CD4-positive, alpha-beta T cell treated with Interleukin-10 for 1 hour (primary cell): ENCODE results near the gene GPR141.
"Not testable (repeated sequence)": the region's sequence is repeated elsewhere in the genome, so short reads cannot be mapped to it uniquely, and the experiment has no call there.

Source experiments
- DNase-seq: peaks from one replicate; pipeline ENCODE4 v3.0.0-alpha.2; 2020

Gene GPR141

DNA sequence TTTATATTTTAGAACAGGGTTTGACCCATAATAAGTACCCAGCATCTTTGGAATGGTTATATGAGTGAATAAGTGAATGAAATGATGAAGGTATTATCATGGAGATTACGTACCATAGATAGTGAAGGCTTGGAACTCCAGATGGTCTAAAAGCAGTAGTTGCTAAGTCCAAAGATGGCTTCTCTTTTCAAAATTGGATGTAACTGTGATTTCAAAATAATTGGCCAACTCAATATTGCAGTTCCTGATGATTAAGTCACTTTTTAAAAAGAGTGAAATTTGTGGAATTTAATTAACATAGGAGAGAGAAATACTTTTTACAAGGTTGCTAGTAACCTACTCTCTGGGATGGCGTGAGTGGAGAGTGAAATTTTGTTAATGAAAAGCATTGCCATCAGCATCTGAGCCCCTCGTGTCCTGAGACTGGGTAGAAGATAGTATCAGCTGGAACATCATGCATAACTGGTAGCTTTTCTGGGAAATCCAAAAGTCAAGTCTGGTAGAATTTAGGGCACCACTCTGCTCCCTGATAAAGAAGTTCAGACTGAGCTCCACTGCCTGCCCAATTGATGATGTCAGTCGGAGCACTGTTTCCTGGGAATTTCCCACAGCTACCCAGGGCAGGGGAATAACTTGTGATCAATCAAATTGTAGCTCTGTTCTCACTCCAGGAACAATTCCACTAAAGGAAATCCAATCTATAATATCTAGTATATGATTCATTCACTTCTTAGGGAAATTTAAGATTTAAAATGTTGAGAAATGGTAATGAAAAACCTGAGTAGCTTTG lies 3.2 kb downstream of the GPR141 start:
- DNase-seq: no peak

GRCh38 chr7:37690206-37690605 lies 6.6 kb downstream of the GPR141 start:
- no peak for DNase-seq

GRCh38 chr7:37694208-37695094 lies 10.9 kb downstream of the GPR141 start:
- DNase-seq: no peak

DNA sequence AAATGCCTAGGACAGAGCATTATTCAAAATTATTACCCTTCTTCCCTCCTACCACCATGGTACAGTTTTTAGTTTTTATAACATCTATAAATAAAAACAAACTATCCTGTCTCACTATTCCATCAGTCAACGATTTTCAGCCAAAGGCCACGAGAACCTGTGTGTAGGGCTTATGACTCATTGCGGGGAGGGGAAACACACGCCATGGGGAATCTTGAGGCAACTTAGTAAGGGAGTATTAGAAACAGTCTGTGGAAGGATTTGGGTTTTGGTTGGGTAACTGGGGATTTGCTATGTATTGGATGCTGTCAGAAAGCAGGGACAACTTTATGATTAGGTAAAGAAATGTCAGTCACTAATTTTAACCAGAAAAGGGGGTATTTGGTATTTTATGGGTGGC lies 14.7 kb downstream of the GPR141 start:
- no peak for DNase-seq

GRCh38 chr7:37698782-37699181 lies 15.2 kb downstream of the GPR141 start:
- DNase-seq: no peak

- no peak for DNase-seq
These were observed 18.2 kb downstream of the GPR141 start for GRCh38 chr7:37701769-37702168.

DNA sequence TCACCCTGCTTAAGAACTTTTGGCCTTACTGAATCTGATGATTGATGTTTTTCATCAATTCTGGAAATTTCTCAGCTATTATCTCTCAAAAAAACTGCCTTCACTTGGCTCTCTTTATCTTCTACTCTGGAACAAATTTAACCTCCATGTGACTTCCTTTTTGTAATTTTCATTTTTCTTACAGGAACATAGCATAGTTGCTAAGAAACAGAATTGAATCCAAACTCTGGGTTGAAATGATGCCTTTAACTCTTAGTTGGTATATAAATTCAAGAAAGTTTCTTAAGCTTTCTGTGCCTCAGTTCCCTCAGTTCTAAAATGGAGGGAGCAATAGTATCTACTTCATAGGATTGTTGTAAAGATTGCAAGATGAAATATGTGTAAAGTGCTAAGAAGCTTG lies 19.8 kb downstream of the GPR141 start:
- no peak for DNase-seq

DNA sequence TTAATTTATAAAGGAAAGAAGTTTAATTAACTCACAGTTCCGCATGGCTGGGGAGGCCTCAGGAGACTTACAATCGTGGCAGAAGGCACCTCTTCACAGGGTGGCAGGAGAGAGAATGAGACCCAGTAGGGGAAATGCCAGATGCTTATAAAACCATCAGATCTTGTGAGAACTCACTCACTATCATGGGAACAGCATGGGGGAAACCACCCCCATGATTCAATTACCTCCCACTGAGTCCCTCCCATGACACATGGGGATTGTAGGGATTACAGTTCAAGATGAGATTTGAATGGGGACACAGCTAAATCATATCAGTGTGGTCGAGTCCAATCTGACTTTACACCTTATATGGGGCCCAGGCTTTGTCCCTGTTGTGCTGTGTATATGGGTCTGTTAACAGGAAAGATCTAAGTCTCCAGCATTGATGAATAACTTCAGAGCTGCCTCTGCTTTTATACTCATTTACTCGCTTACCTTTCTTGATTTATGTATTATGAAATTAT lies 20.8 kb downstream of the GPR141 start:
- not testable (repeated sequence) for DNase-seq

DNA sequence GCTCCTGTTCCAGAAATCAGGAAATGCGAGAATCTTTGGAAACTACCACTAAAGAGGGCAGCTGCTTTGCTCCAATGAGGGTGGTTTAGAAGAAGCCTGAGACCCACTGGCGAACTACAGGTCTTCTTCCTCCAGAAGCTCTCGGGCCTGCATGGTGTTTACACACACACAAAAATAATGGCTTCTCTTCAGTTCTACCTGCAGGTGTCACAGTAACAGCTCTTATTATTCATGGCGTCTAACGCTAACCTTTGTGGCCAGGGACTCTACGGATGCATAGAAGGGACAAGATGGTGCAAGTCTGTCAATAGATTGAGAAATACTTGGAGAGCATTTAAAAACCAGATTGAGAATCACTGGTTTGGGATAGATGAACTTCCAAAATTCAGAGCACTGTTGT lies 22.4 kb downstream of the GPR141 start:
- DNase-seq: no peak

DNA sequence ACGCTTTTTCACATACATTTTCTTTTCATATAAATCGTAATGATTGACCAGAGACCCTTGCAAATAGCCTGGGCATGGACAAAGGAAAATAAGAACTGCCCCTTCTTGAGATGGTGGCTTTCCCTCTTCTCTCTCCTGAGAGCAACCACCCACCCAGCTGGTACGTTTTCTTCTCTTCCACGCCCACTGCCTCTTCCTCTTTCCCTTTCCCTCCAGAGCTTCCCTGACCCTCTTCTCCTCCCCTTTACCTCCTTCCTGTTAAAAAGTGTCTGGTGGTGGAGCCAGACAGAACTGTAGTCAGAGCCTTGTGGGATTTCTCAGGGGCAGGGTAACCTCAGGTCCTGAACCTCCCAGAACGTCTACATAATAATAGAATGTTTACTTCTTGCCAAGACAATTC lies 23.2 kb downstream of the GPR141 start:
- DNase-seq: no peak

GRCh38 chr7:37707754-37708485 lies 24.4 kb downstream of the GPR141 start:
- DNase-seq: no peak

DNA sequence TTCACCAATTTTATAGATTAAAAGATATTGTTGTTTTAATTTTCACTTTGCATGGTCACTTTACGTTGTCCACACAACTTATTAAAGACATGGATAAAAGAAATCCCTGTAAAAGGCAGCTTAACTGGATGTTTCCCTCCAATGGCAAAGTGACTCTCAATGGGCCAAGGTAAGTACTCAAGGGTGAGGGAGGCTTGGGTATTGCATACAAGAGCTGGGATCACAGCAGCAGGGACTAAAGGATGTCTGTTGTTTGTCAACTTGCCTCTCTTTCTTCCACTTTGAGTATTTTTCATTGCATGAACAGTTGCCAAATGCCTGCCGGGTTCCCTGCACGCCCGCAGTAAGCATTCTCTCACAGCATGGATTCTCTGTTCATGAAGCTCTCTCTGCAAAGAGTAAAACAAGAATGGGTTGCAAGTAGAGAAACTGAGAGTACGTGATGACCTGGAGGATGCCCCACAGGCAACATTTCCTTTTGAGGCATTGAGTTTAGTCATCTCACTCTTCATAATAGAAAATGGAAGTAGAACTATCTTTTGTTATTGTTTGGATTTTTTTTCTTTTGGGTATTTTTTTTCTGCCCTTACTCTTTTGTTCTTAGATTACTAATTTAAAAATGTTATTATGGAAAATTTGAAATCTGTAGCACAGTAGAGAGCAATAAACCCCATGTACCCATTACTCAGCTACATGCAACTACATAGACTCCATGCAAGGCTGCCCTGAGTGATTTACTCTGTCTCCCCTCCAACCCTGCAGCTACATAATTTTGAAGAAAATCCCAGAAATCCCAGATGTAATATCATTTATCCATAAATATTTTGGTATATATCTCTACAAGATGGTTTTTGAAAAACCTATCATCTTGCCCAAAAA lies 26.3 kb downstream of the GPR141 start:
- DNase-seq: no peak

DNA sequence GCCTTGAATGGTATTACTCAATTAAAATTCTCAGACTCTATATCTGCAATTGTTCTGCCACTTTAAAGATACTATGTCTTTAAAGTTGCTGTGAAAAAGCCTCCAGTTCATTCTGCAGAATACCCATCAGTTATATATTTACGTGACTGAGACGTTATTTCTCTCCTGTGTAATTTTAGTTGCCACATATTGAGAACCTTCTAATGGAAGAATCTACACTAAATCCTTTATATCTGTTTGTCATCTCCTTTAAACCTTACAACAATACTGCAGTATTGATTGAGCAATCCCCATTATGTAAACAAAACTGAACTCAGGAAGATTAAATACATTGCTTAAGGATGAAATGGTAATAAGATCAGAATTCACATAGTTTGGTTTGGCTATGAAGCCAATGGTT lies 30.0 kb downstream of the GPR141 start:
- DNase-seq: no peak

DNA sequence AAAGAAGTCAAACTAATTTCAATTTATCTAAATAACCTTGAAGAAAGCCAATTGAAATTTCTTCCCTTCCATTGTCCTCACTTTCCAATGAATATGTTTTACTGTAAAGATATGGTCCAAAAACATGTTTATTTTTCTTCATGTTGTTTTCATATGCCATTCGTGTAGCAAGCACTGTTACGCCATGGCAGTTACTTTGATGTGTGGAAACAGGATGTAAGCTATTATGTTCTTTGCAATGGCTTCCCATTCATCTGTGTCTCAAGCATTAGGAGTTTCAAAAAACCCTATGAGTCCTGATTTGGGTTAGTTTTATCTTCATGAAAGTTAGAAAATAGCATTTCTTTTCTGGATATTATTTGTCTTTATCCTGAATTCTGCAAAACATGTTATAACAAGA lies 31.0 kb downstream of the GPR141 start:
- no peak for DNase-seq

- DNase-seq: no peak
These were observed 35.0 kb downstream of the GPR141 start for GRCh38 chr7:37718585-37718984.

- DNase-seq: no peak
These were observed 35.5 kb downstream of the GPR141 start for GRCh38 chr7:37719077-37719476.

- DNase-seq: no peak
These were observed 41.2 kb downstream of the GPR141 start for GRCh38 chr7:37724732-37725131.

- DNase-seq: no peak
These were observed 42.5 kb downstream of the GPR141 start for GRCh38 chr7:37726016-37726415.

- peak; percentile 3 for DNase-seq
These were observed 45.2 kb downstream of the GPR141 start for GRCh38 chr7:37728747-37729146.

DNA sequence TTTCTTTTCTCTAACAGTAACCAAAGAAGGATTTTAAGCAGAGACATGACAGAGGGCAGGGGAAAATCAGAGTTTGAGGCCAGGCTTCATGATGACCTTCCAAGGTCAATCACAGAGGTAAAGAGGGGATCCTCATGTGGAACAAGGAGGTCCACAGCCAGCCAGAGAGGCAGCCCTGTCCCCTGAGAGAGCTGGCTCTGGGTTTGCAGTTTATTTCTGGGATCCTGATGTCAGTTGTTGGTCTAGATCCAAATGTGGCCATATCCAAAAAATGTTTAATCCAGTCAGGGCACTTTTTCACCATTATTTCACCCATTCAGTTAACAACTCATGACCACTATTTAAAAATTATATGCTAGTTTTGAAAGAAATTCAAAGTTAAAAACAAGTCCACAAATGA lies 45.6 kb downstream of the GPR141 start:
- no peak for DNase-seq

DNA sequence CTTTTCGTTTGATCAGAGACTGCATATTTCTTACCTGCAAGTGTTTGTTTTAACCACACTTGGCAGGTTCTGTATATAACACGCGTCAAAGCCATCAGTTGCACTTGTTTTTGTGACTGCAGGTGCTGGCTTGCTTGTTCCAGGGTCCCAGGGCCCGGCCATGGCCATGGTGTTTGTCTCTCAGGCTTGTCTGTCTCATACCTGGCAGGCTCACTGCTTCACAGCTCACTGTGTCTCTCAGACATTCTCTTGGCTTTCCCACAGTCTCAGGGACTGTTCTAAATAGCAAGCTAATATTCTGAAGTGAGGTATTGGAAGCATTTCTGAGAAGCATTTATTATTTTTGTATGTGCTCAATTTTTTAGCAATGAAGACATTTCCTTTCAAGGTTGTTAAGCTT lies 46.9 kb downstream of the GPR141 start:
- DNase-seq: no peak

GRCh38 chr7:37732253-37732652 lies 48.7 kb downstream of the GPR141 start:
- peak; percentile 46 for DNase-seq
